ENCODE data around the gene SH3PXD2B. TPM values are rescaled to one million over a fixed set of nuclear protein-coding genes. Genes with fewer than 3 reads are reported as not detected.

Gene SH3PXD2B
- total and polyA plus RNA-seq, 2 of the 13 experiments (the other 11 are each of a cell fraction or from before 2014, with no cell fraction given): 3.4 to 4.6 TPM

DNA sequence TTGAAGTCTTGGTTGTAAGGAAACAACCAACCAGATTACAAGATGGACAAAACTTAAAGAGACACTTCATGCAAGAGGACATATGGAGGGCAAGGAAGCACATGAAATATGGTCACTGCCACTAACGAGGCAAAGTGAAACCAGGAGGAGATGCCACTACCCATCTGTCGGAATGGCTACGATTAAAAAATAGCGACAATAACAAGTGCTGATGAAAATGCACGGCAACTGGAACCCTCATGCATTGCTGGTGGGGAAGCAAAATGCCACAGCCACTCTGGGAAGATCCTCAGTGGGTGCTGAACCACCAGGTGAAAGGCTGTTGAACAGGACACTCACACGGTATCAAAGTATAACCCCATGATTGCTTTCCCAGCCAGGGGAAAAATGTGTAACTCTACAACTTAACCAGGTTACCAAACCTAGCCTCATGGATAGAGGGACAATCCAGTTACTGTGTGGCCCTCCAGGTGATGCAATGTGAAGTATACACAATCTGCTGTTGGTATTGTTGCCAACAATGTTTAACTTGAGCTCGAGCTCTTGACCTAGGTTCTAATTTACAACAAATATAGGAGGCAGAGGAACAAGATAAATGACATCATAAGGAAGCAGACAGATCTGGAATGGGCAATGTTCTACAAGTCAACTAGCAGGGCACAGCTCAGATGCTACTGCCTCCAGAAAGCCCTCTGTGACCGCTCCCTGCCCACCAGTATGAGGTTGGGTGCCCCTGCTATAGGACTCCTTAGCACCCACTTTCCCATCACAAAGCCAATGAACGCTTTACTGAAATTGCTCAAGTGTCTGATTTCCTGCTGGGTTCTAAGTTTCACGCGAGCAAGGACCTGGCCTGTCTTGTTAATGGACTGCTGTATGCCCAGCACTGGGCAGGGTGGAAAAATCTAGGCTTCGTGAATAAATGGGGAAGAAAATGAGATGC lies 25.8 kb downstream of the SH3PXD2B start (continued):
- TF ChIP-seq, protein P1, sequence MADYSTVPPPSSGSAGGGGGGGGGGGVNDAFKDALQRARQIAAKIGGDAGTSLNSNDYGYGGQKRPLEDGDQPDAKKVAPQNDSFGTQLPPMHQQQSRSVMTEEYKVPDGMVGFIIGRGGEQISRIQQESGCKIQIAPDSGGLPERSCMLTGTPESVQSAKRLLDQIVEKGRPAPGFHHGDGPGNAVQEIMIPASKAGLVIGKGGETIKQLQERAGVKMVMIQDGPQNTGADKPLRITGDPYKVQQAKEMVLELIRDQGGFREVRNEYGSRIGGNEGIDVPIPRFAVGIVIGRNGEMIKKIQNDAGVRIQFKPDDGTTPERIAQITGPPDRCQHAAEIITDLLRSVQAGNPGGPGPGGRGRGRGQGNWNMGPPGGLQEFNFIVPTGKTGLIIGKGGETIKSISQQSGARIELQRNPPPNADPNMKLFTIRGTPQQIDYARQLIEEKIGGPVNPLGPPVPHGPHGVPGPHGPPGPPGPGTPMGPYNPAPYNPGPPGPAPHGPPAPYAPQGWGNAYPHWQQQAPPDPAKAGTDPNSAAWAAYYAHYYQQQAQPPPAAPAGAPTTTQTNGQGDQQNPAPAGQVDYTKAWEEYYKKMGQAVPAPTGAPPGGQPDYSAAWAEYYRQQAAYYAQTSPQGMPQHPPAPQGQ (CRISPR knock-in tag; IDR thresholded peaks at IDR 0.05; ENCODE audit: borderline replicate concordance): no peak
- TF ChIP-seq, protein P2, sequence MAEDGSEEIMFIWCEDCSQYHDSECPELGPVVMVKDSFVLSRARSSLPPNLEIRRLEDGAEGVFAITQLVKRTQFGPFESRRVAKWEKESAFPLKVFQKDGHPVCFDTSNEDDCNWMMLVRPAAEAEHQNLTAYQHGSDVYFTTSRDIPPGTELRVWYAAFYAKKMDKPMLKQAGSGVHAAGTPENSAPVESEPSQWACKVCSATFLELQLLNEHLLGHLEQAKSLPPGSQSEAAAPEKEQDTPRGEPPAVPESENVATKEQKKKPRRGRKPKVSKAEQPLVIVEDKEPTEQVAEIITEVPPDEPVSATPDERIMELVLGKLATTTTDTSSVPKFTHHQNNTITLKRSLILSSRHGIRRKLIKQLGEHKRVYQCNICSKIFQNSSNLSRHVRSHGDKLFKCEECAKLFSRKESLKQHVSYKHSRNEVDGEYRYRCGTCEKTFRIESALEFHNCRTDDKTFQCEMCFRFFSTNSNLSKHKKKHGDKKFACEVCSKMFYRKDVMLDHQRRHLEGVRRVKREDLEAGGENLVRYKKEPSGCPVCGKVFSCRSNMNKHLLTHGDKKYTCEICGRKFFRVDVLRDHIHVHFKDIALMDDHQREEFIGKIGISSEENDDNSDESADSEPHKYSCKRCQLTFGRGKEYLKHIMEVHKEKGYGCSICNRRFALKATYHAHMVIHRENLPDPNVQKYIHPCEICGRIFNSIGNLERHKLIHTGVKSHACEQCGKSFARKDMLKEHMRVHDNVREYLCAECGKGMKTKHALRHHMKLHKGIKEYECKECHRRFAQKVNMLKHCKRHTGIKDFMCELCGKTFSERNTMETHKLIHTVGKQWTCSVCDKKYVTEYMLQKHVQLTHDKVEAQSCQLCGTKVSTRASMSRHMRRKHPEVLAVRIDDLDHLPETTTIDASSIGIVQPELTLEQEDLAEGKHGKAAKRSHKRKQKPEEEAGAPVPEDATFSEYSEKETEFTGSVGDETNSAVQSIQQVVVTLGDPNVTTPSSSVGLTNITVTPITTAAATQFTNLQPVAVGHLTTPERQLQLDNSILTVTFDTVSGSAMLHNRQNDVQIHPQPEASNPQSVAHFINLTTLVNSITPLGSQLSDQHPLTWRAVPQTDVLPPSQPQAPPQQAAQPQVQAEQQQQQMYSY (CRISPR knock-in tag; IDR thresholded peaks at IDR 0.05): no peak
- 0 out of 2 replicates have a peak, but pooled peaks have one; percentile 42 for TF ChIP-seq SP4 (CRISPR knock-in tag; IDR thresholded peaks at IDR 0.05)
- TF ChIP-seq, protein P3, sequence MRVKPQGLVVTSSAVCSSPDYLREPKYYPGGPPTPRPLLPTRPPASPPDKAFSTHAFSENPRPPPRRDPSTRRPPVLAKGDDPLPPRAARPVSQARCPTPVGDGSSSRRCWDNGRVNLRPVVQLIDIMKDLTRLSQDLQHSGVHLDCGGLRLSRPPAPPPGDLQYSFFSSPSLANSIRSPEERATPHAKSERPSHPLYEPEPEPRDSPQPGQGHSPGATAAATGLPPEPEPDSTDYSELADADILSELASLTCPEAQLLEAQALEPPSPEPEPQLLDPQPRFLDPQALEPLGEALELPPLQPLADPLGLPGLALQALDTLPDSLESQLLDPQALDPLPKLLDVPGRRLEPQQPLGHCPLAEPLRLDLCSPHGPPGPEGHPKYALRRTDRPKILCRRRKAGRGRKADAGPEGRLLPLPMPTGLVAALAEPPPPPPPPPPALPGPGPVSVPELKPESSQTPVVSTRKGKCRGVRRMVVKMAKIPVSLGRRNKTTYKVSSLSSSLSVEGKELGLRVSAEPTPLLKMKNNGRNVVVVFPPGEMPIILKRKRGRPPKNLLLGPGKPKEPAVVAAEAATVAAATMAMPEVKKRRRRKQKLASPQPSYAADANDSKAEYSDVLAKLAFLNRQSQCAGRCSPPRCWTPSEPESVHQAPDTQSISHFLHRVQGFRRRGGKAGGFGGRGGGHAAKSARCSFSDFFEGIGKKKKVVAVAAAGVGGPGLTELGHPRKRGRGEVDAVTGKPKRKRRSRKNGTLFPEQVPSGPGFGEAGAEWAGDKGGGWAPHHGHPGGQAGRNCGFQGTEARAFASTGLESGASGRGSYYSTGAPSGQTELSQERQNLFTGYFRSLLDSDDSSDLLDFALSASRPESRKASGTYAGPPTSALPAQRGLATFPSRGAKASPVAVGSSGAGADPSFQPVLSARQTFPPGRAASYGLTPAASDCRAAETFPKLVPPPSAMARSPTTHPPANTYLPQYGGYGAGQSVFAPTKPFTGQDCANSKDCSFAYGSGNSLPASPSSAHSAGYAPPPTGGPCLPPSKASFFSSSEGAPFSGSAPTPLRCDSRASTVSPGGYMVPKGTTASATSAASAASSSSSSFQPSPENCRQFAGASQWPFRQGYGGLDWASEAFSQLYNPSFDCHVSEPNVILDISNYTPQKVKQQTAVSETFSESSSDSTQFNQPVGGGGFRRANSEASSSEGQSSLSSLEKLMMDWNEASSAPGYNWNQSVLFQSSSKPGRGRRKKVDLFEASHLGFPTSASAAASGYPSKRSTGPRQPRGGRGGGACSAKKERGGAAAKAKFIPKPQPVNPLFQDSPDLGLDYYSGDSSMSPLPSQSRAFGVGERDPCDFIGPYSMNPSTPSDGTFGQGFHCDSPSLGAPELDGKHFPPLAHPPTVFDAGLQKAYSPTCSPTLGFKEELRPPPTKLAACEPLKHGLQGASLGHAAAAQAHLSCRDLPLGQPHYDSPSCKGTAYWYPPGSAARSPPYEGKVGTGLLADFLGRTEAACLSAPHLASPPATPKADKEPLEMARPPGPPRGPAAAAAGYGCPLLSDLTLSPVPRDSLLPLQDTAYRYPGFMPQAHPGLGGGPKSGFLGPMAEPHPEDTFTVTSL (CRISPR knock-in tag; IDR thresholded peaks at IDR 0.05; ENCODE audit: borderline replicate concordance): 0 out of 2 replicates have a peak, but pooled peaks have one; percentile 38
- no peak for TF ChIP-seq CBX1 (IDR thresholded peaks at IDR 0.05; ENCODE audit: low read depth)
- TF ChIP-seq, protein P4, sequence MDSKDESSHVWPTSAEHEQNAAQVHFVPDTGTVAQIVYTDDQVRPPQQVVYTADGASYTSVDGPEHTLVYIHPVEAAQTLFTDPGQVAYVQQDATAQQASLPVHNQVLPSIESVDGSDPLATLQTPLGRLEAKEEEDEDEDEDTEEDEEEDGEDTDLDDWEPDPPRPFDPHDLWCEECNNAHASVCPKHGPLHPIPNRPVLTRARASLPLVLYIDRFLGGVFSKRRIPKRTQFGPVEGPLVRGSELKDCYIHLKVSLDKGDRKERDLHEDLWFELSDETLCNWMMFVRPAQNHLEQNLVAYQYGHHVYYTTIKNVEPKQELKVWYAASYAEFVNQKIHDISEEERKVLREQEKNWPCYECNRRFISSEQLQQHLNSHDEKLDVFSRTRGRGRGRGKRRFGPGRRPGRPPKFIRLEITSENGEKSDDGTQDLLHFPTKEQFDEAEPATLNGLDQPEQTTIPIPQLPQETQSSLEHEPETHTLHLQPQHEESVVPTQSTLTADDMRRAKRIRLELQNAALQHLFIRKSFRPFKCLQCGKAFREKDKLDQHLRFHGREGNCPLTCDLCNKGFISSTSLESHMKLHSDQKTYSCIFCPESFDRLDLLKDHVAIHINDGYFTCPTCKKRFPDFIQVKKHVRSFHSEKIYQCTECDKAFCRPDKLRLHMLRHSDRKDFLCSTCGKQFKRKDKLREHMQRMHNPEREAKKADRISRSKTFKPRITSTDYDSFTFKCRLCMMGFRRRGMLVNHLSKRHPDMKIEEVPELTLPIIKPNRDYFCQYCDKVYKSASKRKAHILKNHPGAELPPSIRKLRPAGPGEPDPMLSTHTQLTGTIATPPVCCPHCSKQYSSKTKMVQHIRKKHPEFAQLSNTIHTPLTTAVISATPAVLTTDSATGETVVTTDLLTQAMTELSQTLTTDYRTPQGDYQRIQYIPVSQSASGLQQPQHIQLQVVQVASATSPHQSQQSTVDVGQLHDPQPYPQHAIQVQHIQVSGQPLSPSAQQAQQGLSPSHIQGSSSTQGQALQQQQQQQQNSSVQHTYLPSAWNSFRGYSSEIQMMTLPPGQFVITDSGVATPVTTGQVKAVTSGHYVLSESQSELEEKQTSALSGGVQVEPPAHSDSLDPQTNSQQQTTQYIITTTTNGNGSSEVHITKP (CRISPR knock-in tag; IDR thresholded peaks at IDR 0.05; ENCODE audit: low read depth): 0 out of 2 replicates have a peak, but pooled peaks have one; percentile 35
- TF ChIP-seq, protein P5, sequence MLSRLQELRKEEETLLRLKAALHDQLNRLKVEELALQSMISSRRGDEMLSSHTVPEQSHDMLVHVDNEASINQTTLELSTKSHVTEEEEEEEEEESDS (CRISPR knock-in tag; IDR thresholded peaks at IDR 0.05; ENCODE audit: borderline replicate concordance): no peak
- TF ChIP-seq, protein P6, sequence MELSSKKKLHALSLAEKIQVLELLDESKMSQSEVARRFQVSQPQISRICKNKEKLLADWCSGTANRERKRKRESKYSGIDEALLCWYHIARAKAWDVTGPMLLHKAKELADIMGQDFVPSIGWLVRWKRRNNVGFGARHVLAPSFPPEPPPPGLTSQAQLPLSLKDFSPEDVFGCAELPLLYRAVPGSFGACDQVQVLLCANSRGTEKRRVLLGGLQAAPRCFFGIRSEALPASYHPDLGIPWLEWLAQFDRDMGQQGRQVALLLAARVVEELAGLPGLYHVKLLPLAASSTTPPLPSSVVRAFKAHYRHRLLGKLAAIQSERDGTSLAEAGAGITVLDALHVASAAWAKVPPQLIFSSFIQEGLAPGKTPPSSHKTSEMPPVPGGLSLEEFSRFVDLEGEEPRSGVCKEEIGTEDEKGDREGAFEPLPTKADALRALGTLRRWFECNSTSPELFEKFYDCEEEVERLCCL (CRISPR knock-in tag; IDR thresholded peaks at IDR 0.05; ENCODE audit: borderline replicate concordance): no peak
